Dermis blood vessel endothelial cell (primary cell): ENCODE measurements around the gene FKTN. TPM values are rescaled to one million over a fixed set of nuclear protein-coding genes. Genes with fewer than 3 reads are reported as not detected.
A peak's percentile ranks its signal among the peaks of the same experiment; 100 is the strongest.
"Not testable (repeated sequence)": the region's sequence is repeated elsewhere in the genome, so short reads cannot be mapped to it uniquely, and the experiment has no call there.

Source experiments
- DNase-seq: peaks from one replicate; pipeline ENCODE4 v3.0.0; 2010
- total RNA-seq: library from RNA; depleted of rRNA; stranded (reverse); fragments of >200 nt; gene quantifications from 2 replicates; pipeline ENCODE4 v1.2.3, GENCODE V29; 2014

The FKTN gene
- 17.7 and 19.5 TPM in 2 replicates for total RNA-seq

DNA sequence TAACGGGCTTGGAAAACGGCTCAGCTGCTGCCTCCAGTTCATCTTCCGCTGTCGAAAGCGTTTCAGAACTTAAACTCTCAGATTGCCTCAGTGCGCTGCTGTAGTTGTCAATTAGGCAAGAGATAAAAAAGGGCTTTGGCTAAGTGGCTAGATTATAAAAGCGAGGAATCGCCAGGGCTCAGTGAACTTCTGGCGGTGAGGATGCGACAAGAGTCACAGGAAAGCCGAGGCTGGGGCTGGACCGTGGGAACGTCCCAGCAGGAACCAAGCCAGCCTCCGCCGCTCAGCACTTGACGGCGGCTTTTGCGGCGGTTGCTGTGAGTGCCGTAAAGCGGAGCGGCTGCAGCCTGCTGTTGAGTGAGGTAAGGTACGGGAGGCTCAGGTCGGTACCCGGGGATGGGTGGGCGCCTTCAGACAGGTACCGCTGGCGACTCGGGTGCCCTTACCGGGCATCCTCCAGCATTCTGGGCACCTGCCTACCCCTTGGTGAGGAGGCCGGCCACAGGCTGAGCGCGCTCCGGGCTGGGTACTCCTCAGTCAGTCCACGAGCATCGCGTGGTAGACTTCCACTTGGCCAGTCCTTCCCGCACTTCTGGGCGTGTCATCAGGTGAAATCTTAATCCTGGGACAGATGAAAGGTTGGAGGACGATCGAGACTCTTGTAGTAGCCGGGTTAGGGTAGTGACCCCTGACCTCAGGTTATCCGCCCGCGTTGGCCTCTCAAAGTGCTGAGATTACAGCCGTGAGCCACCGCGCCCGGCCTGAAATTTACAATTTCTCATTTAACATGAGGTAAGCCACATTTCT, at the start of gene FKTN:
Gene FKTN, plus strand, starts transcription at position 328 of the 807 bp plus-strand sequence. CDS start 16,902 bp downstream, outside the sequence.
- DNase-seq = peak; percentile 93

DNA sequence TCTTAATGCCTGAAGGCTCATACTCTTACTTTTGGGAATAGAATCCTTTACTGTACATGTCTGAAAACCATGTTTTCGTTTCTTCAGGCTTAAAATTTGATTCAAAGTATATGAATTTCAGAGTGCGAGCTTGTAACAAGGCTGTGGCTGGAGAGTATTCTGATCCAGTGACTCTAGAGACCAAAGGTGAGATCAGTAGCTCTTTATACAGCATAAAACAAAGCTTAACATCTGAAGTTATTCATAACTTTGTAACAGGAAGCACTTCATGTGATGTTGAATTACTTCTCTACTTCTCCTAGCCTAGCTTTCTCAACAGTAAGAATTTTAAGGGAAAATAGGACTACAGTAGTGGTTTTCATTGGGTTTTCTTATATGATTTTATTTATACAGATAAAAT, 49.4 kb upstream of the FKTN start:
- no peak for DNase-seq

DNA sequence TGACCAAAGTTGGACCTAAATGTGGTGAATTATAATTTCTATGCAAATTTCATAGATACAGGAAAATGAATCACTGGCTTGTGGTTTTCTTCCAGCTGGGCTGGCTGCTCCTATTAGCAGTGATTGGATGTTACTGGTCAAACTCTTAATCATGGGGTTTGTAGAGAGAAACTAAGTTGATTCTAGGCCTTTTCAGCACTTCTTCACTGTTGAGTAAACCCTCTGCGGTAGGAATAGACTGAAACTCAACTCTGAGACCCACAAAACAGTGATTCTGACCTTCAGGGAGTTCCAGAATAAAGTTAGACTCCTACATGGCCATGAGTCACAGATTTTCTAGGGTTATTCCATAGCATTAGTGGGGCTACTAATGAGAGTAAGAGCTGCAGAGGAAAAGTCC, 47.9 kb upstream of the FKTN start:
- peak; percentile 15 for DNase-seq

DNA sequence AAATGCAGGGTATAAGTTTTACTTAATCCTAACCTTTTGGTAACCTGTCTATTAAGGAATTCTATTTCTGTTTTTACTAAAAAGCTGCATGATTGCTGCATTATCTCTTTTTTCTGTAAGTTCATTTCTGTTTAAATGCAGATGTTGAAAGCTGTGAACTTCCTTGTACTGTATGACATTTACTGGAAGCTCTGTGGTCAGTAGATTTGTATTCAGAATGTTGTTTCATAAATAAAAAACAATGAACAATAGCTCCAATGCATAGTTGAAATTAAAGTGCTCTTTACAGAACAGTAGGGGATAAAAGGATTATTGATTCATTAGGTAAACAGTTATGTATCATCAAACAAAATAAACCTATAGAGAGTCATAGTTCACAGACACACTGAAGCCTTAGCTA, 46.5 kb upstream of the FKTN start:
- no peak for DNase-seq

DNA sequence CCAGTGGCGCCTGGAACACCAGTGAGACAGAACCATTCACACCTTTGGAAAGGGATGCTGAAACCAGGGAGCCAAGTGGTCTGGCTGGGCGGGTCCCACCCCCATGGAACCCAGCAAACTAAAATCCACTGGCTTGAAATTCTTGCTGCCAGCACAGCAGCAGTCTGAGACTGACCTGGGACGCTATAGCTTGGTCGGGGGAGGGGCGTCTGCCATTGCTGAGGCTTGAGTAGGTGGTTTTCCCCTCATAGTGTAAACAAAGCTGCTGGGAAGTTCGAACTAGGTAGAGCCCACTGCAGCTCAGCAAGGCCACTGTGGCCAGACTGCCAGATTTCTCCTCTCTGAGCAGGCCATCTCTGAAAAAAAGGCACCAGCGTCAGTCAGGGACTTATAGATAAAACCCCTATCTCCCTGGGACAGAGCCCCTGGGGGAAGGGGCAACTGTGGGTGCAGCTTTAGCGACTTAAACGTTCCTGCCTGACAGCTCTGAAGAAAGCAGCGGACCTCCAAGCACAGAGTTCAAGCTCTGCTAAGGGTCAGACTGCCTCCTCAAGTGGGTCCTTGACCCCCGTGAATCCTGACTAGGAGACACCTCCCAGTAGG, 42.0 kb upstream of the FKTN start:
- no peak for DNase-seq

DNA sequence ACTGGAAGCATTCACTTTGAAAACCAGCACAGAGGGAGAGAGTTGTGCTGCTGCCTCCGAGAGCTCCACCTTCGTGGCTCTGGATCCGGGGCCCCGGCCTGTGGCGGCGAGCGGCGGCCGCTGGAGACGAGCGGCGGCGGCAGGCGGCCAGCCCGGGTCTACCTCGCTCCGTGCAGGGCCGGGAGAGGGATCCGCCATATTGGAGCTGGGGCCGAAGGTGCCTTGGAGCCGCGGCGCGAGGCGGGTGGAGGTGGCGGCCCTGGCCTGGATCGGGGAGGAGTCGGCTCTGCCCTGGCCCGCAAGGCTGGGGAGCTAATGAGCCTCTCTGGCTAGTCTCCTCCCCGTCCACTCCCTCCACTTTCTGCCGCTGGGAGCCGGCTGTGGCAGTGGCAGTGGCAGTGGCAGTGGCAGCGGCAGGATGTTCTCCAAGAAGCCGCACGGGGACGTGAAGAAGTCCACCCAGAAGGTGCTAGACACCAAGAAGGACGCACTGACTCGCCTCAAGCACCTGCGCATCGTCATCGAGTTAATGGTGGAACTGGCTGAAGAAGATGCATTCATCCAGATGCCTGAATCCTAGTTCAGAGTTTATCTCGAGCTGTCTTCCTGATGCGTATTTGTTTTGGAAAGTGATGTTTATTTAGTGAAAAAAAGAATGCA, 38.1 kb upstream of the FKTN start:
- peak; percentile 11 for DNase-seq

DNA sequence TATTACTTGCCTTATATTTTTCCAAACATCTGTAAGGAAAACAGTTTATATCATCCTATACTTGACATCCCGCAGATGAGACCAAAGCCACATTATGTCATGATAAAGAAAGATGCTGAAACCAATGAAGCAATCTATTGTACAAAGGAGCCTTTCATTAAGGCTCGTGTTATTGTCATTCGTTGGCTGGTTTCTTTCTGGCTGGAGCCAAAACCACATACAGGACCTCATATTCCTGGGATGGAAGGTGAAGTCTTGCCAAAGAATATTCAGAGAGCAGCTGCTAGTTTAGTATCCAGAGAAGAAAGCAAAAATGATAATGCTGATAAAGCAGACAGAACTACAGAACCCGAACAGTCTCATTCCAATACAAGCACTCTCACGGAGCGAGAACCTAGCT, 36.9 kb upstream of the FKTN start:
- not testable (repeated sequence) for DNase-seq

DNA sequence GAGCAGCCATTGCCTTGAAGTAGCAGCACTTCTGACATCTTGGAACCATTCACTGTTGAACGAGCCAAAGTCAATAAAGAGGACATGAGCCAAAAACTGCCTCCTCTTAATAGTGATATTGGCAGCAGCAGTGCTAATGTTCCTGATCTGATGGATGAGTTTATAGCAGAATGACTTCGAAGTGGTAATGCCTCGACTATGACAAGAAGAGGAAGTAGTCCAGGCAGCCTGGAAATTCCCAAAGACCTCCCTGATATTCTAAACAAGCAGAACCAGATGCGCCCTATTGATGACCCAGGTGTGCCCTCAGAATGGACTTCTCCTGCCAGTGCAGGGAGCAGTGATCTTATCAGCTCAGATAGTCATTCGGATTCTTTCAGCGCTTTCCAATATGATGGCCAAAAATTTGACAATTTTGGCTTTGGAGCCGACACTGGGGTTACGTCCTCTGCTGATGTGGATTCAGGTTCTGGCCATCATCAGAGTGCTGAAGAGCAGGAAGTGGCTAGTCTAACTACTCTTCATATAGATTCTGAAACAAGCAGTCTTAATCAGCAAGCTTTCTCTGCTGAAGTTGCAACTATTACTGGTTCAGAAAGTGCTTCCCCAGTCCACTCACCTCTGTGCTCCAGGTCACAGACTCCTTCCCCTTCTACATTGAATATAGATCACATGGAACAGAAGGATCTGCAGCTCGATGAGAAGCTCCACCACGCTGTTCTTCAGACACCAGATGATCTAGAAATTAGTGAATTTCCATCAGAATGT, 35.1 kb upstream of the FKTN start:
- DNase-seq = not testable (repeated sequence)

DNA sequence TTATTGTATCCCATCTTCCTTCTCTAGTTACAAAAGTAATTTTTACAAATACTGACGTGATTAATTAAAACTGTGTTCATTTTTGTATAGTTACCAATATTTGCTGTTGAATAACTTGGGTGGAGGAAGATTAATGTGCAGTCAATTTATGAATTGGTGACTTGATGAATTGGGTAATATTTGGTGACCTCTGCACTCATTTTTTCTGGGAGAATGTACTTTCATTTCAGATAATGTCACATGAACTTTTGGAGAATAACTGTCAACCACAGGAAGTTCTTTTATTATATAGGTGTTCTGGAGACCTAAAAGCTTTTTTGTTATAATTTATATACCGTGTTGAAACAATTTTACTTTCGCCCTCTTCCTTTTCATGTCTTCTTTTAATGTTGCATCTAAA, 26.4 kb upstream of the FKTN start:
- DNase-seq = no peak

DNA sequence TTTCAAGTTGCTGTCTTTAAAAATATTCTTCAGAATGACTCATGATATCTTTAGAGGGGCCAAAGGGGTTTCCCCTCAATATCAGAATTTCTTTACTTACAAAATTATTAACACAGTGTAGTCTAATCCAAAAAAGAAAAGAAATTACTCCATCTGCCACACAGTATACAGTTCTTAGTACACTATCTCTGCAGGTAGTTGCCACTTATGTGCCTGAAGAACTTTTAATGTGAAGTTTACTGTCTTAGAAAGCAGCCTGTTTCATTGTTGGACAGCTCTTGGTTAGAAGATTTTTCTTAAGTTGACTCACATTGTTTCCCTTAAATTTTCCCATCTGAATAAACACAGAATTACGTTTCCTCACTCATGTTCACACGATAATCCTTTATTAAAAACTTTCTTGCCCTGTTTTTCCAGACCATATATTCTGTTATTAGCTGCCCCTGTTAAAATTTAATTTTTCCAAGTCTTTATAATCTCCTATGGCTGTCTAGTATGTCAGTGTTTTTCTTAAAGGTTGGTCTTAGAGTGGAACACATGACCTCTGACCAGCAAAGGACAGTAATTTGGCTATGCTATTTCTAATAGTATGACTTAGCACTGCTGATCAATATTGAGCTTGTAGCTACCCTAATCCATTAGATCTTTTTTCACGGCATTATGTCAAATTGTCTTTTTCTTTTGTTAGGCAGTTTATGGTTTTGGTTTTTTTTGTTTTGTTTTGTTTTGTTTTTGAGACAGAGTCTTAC, 21.8 kb upstream of the FKTN start:
- DNase-seq = no peak

DNA sequence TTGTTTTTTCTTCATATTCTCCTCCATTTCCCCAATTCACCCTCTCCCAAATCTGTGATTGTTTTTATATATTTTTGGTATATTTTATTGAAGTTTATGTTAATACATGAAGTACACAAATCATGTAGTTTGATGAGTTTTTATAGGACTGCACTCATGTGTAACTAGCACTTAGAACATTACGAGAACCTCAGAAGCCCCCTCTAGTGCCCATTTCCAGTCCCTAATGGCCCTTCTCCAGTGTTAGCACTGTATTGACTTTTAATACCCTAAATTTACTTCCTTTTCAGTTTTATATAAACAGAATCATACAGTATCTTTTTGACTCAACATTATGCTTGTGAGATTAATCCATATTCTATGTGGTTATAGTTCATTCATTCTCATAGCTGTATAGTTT, 18.5 kb upstream of the FKTN start:
- DNase-seq = no peak

DNA sequence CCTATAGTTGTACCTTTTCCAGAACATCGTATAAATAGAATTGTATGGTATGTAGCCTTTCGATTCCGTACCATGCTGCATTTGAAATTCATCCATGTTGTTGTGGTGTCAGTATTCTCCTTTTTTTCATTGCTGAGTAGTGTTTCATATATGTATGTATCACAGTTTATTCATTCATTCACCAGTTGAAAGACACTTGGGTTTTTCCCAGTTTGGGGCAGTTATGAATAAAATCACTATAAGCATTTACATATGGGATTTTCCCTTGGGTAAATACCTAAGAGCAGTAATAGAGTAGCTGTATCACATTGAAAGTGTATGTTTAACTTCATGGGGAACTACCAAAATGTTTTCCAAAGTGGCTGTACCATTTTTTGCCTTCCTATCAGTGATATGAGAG, 16.1 kb upstream of the FKTN start:
- no peak for DNase-seq

DNA sequence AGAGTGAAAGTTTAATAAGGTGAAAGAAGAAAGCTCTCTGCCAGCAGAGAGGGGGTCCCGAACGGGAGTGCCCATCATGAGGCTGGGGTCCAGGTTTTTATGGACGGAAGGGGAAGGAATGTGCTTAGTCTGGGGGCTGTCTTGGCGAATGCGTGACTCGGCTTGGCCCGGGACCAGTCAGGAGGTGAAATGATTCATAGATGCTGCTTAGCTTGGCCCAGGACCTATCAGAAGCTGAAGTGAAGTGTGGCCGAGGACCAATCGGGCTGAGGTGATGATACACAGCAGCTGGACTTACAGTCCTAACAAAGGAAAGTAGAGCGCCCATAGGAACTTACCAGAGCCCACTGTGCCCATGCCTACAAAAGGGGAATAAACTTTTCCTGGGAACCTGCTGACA, 3.9 kb upstream of the FKTN start:
- DNase-seq = no peak

DNA sequence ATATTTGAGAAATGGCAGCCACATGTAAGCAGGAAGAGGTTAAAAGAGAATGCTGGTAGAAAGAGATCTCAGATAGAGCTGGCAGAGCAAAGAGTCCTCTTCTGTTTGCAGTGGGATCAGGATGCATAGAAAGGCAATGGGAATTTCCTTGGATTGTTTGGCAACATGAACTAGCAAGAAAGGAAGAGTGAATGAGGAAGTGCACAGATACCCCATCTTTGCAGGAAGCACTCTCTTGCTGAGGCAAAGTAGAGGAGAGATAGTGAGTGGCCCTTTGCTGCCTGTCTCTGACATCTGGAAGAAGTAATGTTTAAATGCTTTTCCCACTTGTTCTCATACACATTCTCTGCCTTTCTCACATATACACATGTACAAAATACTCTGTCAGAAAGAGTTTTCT, 14.5 kb downstream of the FKTN start:
- DNase-seq = no peak

DNA sequence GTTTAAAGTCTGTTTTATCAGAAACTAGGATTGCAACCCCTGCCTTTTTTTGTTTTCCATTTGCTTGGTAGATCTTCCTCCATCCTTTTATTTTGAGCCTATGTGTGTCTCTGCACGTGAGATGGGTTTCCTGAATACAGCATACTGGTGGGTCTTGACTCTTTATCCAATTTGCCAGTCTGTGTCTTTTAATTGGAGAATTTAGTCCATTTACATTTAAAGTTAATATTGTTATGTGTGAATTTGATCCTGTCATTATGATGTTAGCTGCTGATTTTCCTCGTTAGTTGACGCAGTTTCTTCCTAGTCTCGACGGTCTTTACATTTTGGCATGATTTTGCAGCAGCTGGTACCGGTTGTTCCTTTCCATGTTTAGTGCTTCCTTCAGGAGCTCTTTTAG, 22.0 kb downstream of the FKTN start:
- not testable (repeated sequence) for DNase-seq

DNA sequence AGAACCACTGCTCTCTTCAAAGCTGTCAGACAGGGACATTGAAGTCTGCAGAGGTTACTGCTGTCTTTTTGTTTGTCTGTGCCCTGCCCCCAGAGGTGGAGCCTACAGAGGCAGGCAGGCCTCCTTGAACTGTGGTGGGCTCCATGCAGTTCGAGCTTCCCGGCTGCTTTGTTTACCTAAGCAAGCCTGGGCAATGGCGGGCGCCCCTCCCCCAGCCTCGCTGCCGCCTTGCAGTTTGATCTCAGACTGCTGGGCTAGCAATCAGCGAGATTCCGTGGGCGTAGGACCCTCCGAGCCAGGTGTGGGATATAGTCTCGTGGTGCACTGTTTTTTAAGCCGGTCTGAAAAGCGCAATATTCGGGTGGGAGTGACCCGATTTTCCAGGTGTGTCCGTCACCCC, 23.6 kb downstream of the FKTN start:
- not testable (repeated sequence) for DNase-seq

DNA sequence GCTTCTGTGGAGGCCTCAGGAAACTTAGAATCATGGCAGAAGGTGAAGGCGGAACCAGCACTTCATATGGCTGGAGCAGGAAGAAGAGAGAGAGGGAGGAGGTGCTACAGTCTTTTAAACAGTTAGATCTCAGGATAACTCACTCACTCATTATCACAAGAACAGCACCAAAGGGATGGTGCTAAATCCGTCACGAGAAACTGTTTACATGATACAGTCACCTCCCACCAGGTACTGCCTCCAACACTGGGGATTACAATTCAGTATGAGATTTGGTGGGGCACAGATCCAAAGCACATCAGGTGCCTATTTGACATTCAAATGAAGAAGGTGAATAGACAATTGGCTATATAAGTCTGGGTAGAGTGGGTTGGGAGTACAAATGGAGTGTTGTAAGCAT, 35.2 kb downstream of the FKTN start:
- no peak for DNase-seq

DNA sequence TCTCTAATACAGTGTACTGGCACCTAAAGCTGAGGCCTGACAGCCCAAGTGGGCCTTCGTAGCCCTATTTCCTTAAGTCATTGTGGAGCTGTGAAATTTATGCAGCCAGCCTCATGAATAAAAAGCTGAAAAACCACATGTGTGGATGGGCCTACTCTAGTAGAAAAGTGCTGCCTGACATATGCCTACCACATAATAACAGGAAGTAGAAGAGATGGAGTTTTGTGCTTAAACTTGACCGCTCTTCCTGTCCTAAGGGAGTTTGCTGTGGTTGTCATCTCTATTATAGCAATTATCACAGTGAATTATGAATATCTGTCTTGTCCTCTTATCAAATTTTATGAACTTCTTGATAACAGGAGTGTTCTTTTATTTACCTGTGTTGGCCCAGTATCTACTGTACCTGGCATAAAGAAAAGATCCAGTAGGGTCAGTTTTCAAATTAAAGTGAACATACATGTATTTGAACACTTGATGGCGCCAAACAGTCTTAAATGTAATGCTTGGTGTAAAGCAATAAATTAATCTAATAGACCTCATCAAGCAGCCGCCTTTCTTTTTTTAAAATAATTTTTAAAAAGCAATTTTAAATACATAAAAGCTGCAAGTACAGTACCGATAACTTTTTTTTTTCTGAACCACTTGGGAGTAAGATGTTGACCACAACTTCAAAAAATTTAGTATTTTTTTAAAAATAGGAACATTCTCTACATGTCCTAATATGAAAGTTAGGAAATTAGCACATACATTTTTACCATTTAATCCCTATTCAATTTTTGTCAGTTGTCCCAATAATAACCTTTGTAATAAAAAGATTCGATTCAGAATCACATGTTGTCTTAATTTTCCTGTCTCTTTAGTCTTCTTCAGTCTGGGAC, 51.0 kb downstream of the FKTN start:
- DNase-seq = peak; percentile 73

DNA sequence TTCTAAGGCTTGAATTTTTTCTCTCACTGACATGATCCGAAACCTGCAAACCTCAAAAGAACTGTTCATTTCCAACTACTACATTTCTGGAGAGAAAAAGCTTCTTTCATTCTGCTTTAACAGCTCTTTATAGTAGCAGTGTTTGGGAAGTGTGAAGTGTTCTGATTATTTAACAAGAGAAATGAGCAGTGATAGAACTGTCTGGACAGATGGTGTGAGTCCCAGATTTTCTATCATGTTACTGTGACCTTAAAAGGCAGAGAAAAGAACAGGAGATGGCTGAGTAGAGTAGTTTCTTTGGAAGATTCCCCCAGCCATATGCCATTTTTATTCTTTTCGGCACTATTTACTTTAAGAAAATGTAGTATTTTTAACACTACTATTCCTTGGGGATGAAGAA, 63.1 kb downstream of the FKTN start:
- no peak for DNase-seq

DNA sequence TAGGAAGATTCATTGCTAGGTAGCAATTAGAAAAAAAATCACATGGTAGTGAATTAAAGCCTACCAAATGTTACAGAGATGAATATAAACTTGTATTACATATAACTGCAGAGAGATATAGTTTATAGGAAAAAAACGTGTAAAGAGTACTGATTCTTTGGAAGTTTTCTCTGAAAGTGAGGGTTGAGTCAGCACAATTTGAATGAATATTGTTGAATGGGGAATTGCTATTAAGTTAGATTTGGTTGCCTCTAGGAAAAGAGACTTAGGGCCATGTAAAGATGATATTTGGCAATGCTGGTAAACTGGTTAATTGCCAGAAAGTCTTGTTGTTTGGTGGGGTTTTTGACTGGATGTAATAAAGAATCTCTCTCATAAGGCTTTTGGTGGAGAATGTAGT, 67.2 kb downstream of the FKTN start:
- DNase-seq = no peak

DNA sequence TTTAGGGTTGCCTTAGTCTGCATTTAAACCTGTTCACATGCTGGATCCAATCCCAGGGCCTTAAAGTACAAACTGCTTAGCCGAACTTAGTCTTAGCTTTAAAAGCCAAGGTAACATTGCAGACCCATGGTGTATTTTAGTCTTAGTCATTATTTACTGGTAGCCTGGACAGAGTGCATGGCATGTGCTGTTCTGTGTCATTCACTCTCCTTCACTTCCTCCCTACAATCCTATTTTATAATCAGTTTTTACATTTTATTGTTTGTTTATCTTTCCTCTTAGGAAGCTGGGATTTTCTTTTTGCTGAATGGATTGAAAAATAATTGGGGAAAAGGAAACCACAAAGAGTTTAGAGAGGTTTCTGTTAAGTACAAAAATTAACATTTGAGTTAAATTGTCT, 74.9 kb downstream of the FKTN start:
- DNase-seq = no peak
